HG02840 (cell line): ENCODE measurements around the gene TDRD9.
"Not testable (repeated sequence)": the region's sequence is repeated elsewhere in the genome, so short reads cannot be mapped to it uniquely, and the experiment has no call there.

Experiments used
- ATAC-seq: cut with Tn5 transposase; IDR thresholded peaks from one replicate; pipeline ENCODE4 v1.9.1; 2021; ENCODE audit warnings: mild to moderate bottlenecking, moderate library complexity, moderate number of reproducible peaks; ENCODE audit not compliant: unreplicated experiment, low FRiP score

The TDRD9 gene

GRCh38 chr14:103928011-103928890 is at the start of gene TDRD9:
Gene TDRD9, plus strand, starts transcription at chr14:103928456. Its CDS starts 54 bp downstream, at chr14:103928510.
- ATAC-seq: no peak

- no peak for ATAC-seq
Measured at GRCh38 chr14:103879118-103879569, 49.1 kb upstream of the TDRD9 start.

- no peak for ATAC-seq
Measured at GRCh38 chr14:103879570-103880347, 48.5 kb upstream of the TDRD9 start.

GRCh38 chr14:103880348-103881267 is 47.6 kb upstream of the TDRD9 start:
- ATAC-seq: no peak

GRCh38 chr14:103881268-103882201 is 46.7 kb upstream of the TDRD9 start:
- no peak for ATAC-seq

- no peak for ATAC-seq
Measured at GRCh38 chr14:103882503-103883262, 45.6 kb upstream of the TDRD9 start.

GRCh38 chr14:103883263-103883523 is 45.1 kb upstream of the TDRD9 start:
- ATAC-seq: no peak

- no peak for ATAC-seq
Measured at GRCh38 chr14:103884854-103885253, 43.4 kb upstream of the TDRD9 start.

- ATAC-seq: no peak
Measured at GRCh38 chr14:103885509-103885932, 42.7 kb upstream of the TDRD9 start.

GRCh38 chr14:103886304-103887169 is 41.7 kb upstream of the TDRD9 start:
- no peak for ATAC-seq

- no peak for ATAC-seq
Measured at GRCh38 chr14:103887170-103887501, 41.1 kb upstream of the TDRD9 start.

- ATAC-seq: no peak
Measured at GRCh38 chr14:103887557-103888115, 40.6 kb upstream of the TDRD9 start.

- ATAC-seq: not testable (repeated sequence)
Measured at GRCh38 chr14:103889002-103889312, 39.3 kb upstream of the TDRD9 start.

- ATAC-seq: no peak
Measured at GRCh38 chr14:103889313-103890051, 38.8 kb upstream of the TDRD9 start.

GRCh38 chr14:103890052-103890371 is 38.2 kb upstream of the TDRD9 start:
- ATAC-seq: no peak

GRCh38 chr14:103890821-103891666 is 37.2 kb upstream of the TDRD9 start:
- no peak for ATAC-seq
